ENCODE data around the gene CAPN7.

GRCh38 chr3:15198686-15199085, 7.4 kb upstream of the CAPN7 start:
- no peak for TF ChIP-seq POLR2A (IDR thresholded peaks at IDR 0.05; ENCODE audit: extremely low read depth, insufficient read length)
- no peak for TF ChIP-seq CTCF (IDR thresholded peaks at IDR 0.05; ENCODE audit: low read depth, low read length)
- no peak for TF ChIP-seq MAX (IDR thresholded peaks at IDR 0.05; ENCODE audit: low read depth, low read length)

All from NB4 (cell line).